ENCODE measurements around the gene TNS3.

Gene TNS3

GRCh38 chr7:47228386-47229014 is 353.4 kb downstream of the TNS3 start:
- no peaks in the 10 kb centered on the region for H3K79me2 ChIP-seq (ENCODE audit: insufficient read depth, low read depth)
- H2AFZ ChIP-seq (ENCODE audit: low read depth): no peak overlapping the region
- H3K9ac ChIP-seq: no peak overlapping the region
- H4K20me1 ChIP-seq (ENCODE audit: insufficient read depth): no peaks in the 10 kb centered on the region
- no peak overlapping the region for H3K27ac ChIP-seq
- H3K4me3 ChIP-seq (IDR thresholded peaks at IDR 0.05; ENCODE audit: insufficient read depth, low read depth, low read length): no peak overlapping the region
- no peaks in the 10 kb centered on the region for H3K27me3 ChIP-seq (ENCODE audit: insufficient read depth, low read depth)
- H3K4me2 ChIP-seq: no peak overlapping the region
- TF ChIP-seq CTCF (conservative IDR thresholded peaks at IDR 0.05; ENCODE audit: low read depth, low read length): no peak
- no peaks in the 10 kb centered on the region for H3K4me1 ChIP-seq (ENCODE audit: low read depth, poor library complexity, severe bottlenecking)
- H3K36me3 ChIP-seq (ENCODE audit: insufficient read depth): no peaks in the 10 kb centered on the region

- Histone ChIP-seq H3K36me3 (ENCODE audit: insufficient read depth) (no peaks in the 10 kb centered on the region), H3K4me1 (ENCODE audit: low read depth, poor library complexity, severe bottlenecking) (no peaks in the 10 kb centered on the region), H3K9ac (no peak overlapping the region), H2AFZ (ENCODE audit: low read depth) (no peak overlapping the region), H3K27ac (no peak overlapping the region), H3K79me2 (ENCODE audit: insufficient read depth, low read depth) (no peaks in the 10 kb centered on the region), H3K4me3 (IDR thresholded peaks at IDR 0.05; ENCODE audit: insufficient read depth, low read depth, low read length) (no peak overlapping the region), H3K4me2 (no peak overlapping the region), H4K20me1 (ENCODE audit: insufficient read depth) (no peaks in the 10 kb centered on the region), H3K27me3 (ENCODE audit: insufficient read depth, low read depth) (no peaks in the 10 kb centered on the region)
- TF ChIP-seq CTCF (conservative IDR thresholded peaks at IDR 0.05; ENCODE audit: low read depth, low read length): no peak
Observed at GRCh38 chr7:47227762-47228177, 354.1 kb downstream of the TNS3 start.

GRCh38 chr7:47226696-47227095 is 355.2 kb downstream of the TNS3 start:
- TF ChIP-seq CTCF (conservative IDR thresholded peaks at IDR 0.05; ENCODE audit: low read depth, low read length): no peak
- Histone ChIP-seq H3K4me1 (ENCODE audit: low read depth, poor library complexity, severe bottlenecking) (no peaks in the 10 kb centered on the region), H3K27ac (no peak overlapping the region), H4K20me1 (ENCODE audit: insufficient read depth) (no peaks in the 10 kb centered on the region), H3K9ac (no peak overlapping the region), H3K4me3 (IDR thresholded peaks at IDR 0.05; ENCODE audit: insufficient read depth, low read depth, low read length) (no peak overlapping the region), H3K4me2 (no peak overlapping the region), H2AFZ (ENCODE audit: low read depth) (no peak overlapping the region), H3K27me3 (ENCODE audit: insufficient read depth, low read depth) (no peaks in the 10 kb centered on the region), H3K79me2 (ENCODE audit: insufficient read depth, low read depth) (no peaks in the 10 kb centered on the region), H3K36me3 (ENCODE audit: insufficient read depth) (no peaks in the 10 kb centered on the region)

- no peak overlapping the region for H2AFZ ChIP-seq (ENCODE audit: low read depth)
Observed at GRCh38 chr7:47225387-47226131, 356.4 kb downstream of the TNS3 start.

More at GRCh38 chr7:47225387-47226131, 356.4 kb downstream of the TNS3 start:
- no peak for TF ChIP-seq CTCF (conservative IDR thresholded peaks at IDR 0.05; ENCODE audit: low read depth, low read length)
- no peaks in the 10 kb centered on the region for H3K36me3 ChIP-seq (ENCODE audit: insufficient read depth)
- no peaks in the 10 kb centered on the region for H3K4me1 ChIP-seq (ENCODE audit: low read depth, poor library complexity, severe bottlenecking)
- no peak overlapping the region for H3K4me3 ChIP-seq (IDR thresholded peaks at IDR 0.05; ENCODE audit: insufficient read depth, low read depth, low read length)
- H3K27me3 ChIP-seq (ENCODE audit: insufficient read depth, low read depth): no peaks in the 10 kb centered on the region
- no peak overlapping the region for H3K4me2 ChIP-seq
- no peaks in the 10 kb centered on the region for H3K79me2 ChIP-seq (ENCODE audit: insufficient read depth, low read depth)
- H3K9ac ChIP-seq: no peak overlapping the region
- no peak overlapping the region for H3K27ac ChIP-seq
- H4K20me1 ChIP-seq (ENCODE audit: insufficient read depth): no peaks in the 10 kb centered on the region

All from KMS-11 (cell line).